PC-3 (cell line): ENCODE results near the gene WLS. TPM values are rescaled to one million over a fixed set of nuclear protein-coding genes. Genes with fewer than 3 reads are reported as not detected.
"Not testable (repeated sequence)": the region's sequence is repeated elsewhere in the genome, so short reads cannot be mapped to it uniquely, and the experiment has no call there.

Experiments used
- ATAC-seq: fragments of 200-7000 bp; cut with Tn5 transposase; 2 replicates; pipeline ENCODE4 v1.9.1; 2020; ENCODE audit warnings: mild to moderate bottlenecking, moderate library complexity
- BruUV-seq: library from RNA; stranded (reverse); fragments of 400-500 nt; replicated peaks from 2 replicates; lab custom pipeline; 2021; lab: Mats Ljungman, UMichigan
- CTCF ChIA-PET: fragments of 300-600 bp; sonication (Branson Sonifier 250); formaldehyde crosslinking; loops from one replicate; lab custom pipeline; 2022; ENCODE audit warnings: antibody characterized with exemption; lab: Charles Lee
- POLR2A ChIA-PET: fragments of 300-600 bp; sonication (Branson Sonifier 250); formaldehyde crosslinking; loops from one replicate; lab custom pipeline; 2022; ENCODE audit warnings: antibody characterized with exemption; ENCODE audit not compliant: unreplicated experiment; lab: Charles Lee
- DNase-seq: peaks from one replicate; pipeline ENCODE4 v3.0.0-alpha.2; 2015
- H2AFZ ChIP-seq: fragments of 300-600 bp; sonication (generic); 2 replicates; pipeline ENCODE4 v1.6.0; 2016; ENCODE audit warnings: antibody characterized with exemption, low read length
- H3F3A ChIP-seq: fragments of 300-600 bp; sonication (generic); one replicate; pipeline ENCODE4 v1.6.0; 2017; ENCODE audit warnings: antibody characterized with exemption, low read length, control low read depth, mild to moderate bottlenecking; ENCODE audit not compliant: unreplicated experiment
- H3K27ac ChIP-seq: fragments of 300-600 bp; sonication (generic); 2 replicates; pipeline ENCODE4 v1.5.1; 2016; ENCODE audit warnings: mild to moderate bottlenecking, low read length
- H3K27me3 ChIP-seq: fragments of 300-600 bp; sonication (generic); 2 replicates; pipeline ENCODE4 v1.6.1; 2016; ENCODE audit warnings: low read length, mixed read lengths
- H3K36me3 ChIP-seq: fragments of 300-600 bp; sonication (generic); 2 replicates; pipeline ENCODE4 v1.6.1; 2016; ENCODE audit warnings: low read depth, mixed run types, low read length, mixed read lengths
- H3K4me1 ChIP-seq: fragments of 300-600 bp; sonication (generic); 2 replicates; pipeline ENCODE4 v1.5.1; 2016; ENCODE audit warnings: low read length; ENCODE audit not compliant: insufficient read depth
- H3K4me2 ChIP-seq: fragments of 300-600 bp; sonication (generic); 2 replicates; pipeline ENCODE4 v1.6.0; 2016; ENCODE audit warnings: low read length
- H3K4me3 ChIP-seq: fragments of 300-600 bp; sonication (generic); 2 replicates; pipeline ENCODE4 v1.5.1; 2016; ENCODE audit warnings: mild to moderate bottlenecking, low read length, mixed read lengths
- H3K79me2 ChIP-seq: fragments of 300-600 bp; sonication (generic); 2 replicates; pipeline ENCODE4 v1.6.1; 2017; ENCODE audit warnings: low read length, mixed read lengths
- H3K9ac ChIP-seq: fragments of 300-600 bp; sonication (generic); 2 replicates; pipeline ENCODE4 v1.6.0; 2016; ENCODE audit warnings: mild to moderate bottlenecking, low read length
- H3K9me2 ChIP-seq: fragments of 300-600 bp; sonication (generic); replicated peaks from 2 replicates; pipeline ENCODE4 v1.6.1; 2016; ENCODE audit warnings: mixed run types, low read length, mixed read lengths
- H3K9me3 ChIP-seq: fragments of 300-600 bp; sonication (generic); 2 replicates; pipeline ENCODE4 v1.6.1; 2016; ENCODE audit warnings: low read length, mixed read lengths
- H4K20me1 ChIP-seq: fragments of 300-600 bp; sonication (generic); 2 replicates; pipeline ENCODE4 v1.6.1; 2016; ENCODE audit warnings: low read length, mixed read lengths
- CTCF ChIP-seq: fragments of 300-600 bp; sonication (generic); conservative IDR thresholded peaks from 2 replicates; pipeline ENCODE4 v1.5.1; 2017; ENCODE audit warnings: antibody characterized with exemption, low read depth, mild to moderate bottlenecking, low read length
- EZH2 ChIP-seq: fragments of 300-600 bp; sonication (generic); IDR thresholded peaks from one replicate; pipeline ENCODE4 v1.6.1; 2017; ENCODE audit warnings: antibody characterized with exemption, mild to moderate bottlenecking, low read length; ENCODE audit not compliant: unreplicated experiment
- EZH2phosphoT487 ChIP-seq: fragments of 300-600 bp; sonication (generic); IDR thresholded peaks from 2 replicates; pipeline ENCODE4 v1.6.1; 2018; ENCODE audit warnings: mild to moderate bottlenecking, antibody characterized with exemption, low read length, borderline replicate concordance
- intact Hi-C: fragments of 100-400 bp; cut with micrococcal nuclease; formaldehyde crosslinking; loops from 2 replicates; pipeline ENCODE4 v1.9.0; 2023
- total RNA-seq: library from RNA; depleted of rRNA; stranded (reverse); fragments of >200 nt; gene quantifications from 2 replicates; pipeline ENCODE4 v1.2.3, GENCODE V29; 2014

Gene WLS
- total RNA-seq, 1 experiment from 2014 or later = 19.1 TPM

GRCh38 chr1:68162761-68163160 lies 69.6 kb downstream of the WLS start:
- DNase-seq = no peak
- CTCF ChIA-PET = no interaction called here
- no TSS peak for BruUV-seq

GRCh38 chr1:68161672-68162071 lies 70.7 kb downstream of the WLS start:
- H3K4me2 ChIP-seq, H3K9me2 ChIP-seq, H3K27me3 ChIP-seq, POLR2A ChIA-PET, H3F3A ChIP-seq, H3K36me3 ChIP-seq, H3K9ac ChIP-seq, intact Hi-C loops, H3K4me1 ChIP-seq, BruUV-seq, ATAC-seq, DNase-seq, H3K79me2 ChIP-seq, H2AFZ ChIP-seq, H3K9me3 ChIP-seq, H3K27ac ChIP-seq, H3K4me3 ChIP-seq, H4K20me1 ChIP-seq: not testable (repeated sequence)
- CTCF ChIA-PET = interaction anchor here (0.6 kb wide), 1 partner anchor 42 kb away, joined by 3 read pairs; no protein-coding TSS in a partner anchor

More at GRCh38 chr1:68162761-68163160, 69.6 kb downstream of the WLS start:
- POLR2A ChIA-PET = no interaction called here
- no peak overlapping the region for H3K4me3 ChIP-seq
- no peaks in the 10 kb centered on the region for H3K79me2 ChIP-seq
- ATAC-seq = no peak
- no peaks in the 10 kb centered on the region for H4K20me1 ChIP-seq
- H3K9me3 ChIP-seq = no peaks in the 10 kb centered on the region
- H3K27ac ChIP-seq = no peak overlapping the region
- no peak overlapping the region for H2AFZ ChIP-seq
- H3F3A ChIP-seq = no peaks in the 10 kb centered on the region
- no peaks in the 10 kb centered on the region for H3K9me2 ChIP-seq
- no peak overlapping the region for H3K9ac ChIP-seq
- TF ChIP-seq CTCF (peak; percentile 48), EZH2phosphoT487 (no peak), EZH2 (no peak)
- no peaks in the 10 kb centered on the region for H3K27me3 ChIP-seq
- no peaks in the 10 kb centered on the region for H3K4me1 ChIP-seq
- no peaks in the 10 kb centered on the region for H3K36me3 ChIP-seq
- H3K4me2 ChIP-seq = no peak overlapping the region
- intact Hi-C loops = no loop called here

- not testable (repeated sequence) for H3K4me1 ChIP-seq, BruUV-seq
Measured at GRCh38 chr1:68160935-68161334, 71.4 kb downstream of the WLS start.

GRCh38 chr1:68160021-68160420 lies 72.3 kb downstream of the WLS start:
- H2AFZ ChIP-seq = no peak overlapping the region
- H3K4me3 ChIP-seq = no peak overlapping the region
- no peaks in the 10 kb centered on the region for H3K79me2 ChIP-seq
- no peak for TF ChIP-seq EZH2
- no peak for TF ChIP-seq EZH2phosphoT487
- CTCF ChIA-PET = no interaction called here
- no peaks in the 10 kb centered on the region for H3K36me3 ChIP-seq
- no peaks in the 10 kb centered on the region for H3K9me3 ChIP-seq
- H3K27me3 ChIP-seq = no peaks in the 10 kb centered on the region
- H3F3A ChIP-seq = no peaks in the 10 kb centered on the region
- H3K9me2 ChIP-seq = no peaks in the 10 kb centered on the region
- POLR2A ChIA-PET = no interaction called here
- H3K27ac ChIP-seq = no peak overlapping the region
- H3K4me2 ChIP-seq = no peak overlapping the region
- DNase-seq (no peak), ATAC-seq (no peak)
- BruUV-seq = no TSS peak
- no peaks in the 10 kb centered on the region for H4K20me1 ChIP-seq
- intact Hi-C loops = no loop called here
- H3K9ac ChIP-seq = no peak overlapping the region
- H3K4me1 ChIP-seq = no peaks in the 10 kb centered on the region

More at GRCh38 chr1:68160935-68161334, 71.4 kb downstream of the WLS start:
- H3K9me2 ChIP-seq, H3K27me3 ChIP-seq, H3K4me2 ChIP-seq, H3F3A ChIP-seq, H3K27ac ChIP-seq, H3K9ac ChIP-seq, H3K36me3 ChIP-seq, DNase-seq, H3K4me3 ChIP-seq, H3K9me3 ChIP-seq, CTCF ChIA-PET, H3K79me2 ChIP-seq, H2AFZ ChIP-seq, ATAC-seq, POLR2A ChIA-PET, intact Hi-C loops, H4K20me1 ChIP-seq: not testable (repeated sequence)
